Ascending aorta (tissue), 2 donors: ENCODE data around the gene UBE2Z. TPM values are rescaled to one million over a fixed set of nuclear protein-coding genes. Genes with fewer than 3 reads are reported as not detected.

Experiments
- DNase-seq, 2 donors: peaks; one replicate each; pipeline ENCODE4 v3.0.0-alpha.2; 2019; ENCODE audit warnings: low spot score in 2 of 2
- H3K27ac ChIP-seq, 2 donors: fragments of 200-600 bp; sonication (generic); one replicate each; pipeline ENCODE4 v1.5.1; 2016 to 2017; ENCODE audit warnings: mild to moderate bottlenecking in 1 of 2
- H3K27me3 ChIP-seq: fragments of 200-600 bp; sonication (generic); one replicate; pipeline ENCODE4 v1.5.1; 2017
- H3K36me3 ChIP-seq, 2 donors: fragments of 200-600 bp; sonication (generic); one replicate each; pipeline ENCODE4 v1.5.1; 2016
- H3K4me1 ChIP-seq, 2 donors: fragments of 200-600 bp; sonication (generic); one replicate each; pipeline ENCODE4 v1.5.1; 2016 to 2017; ENCODE audit warnings: mild to moderate bottlenecking in 1 of 2
- H3K4me3 ChIP-seq, 2 donors: fragments of 200-600 bp; sonication (generic); one replicate each; pipeline ENCODE4 v1.5.1; 2016 to 2017; ENCODE audit warnings: mild to moderate bottlenecking in 1 of 2
- H3K9me3 ChIP-seq, 2 donors: fragments of 200-600 bp; sonication (generic); one replicate each; pipeline ENCODE4 v1.5.1; 2016
- intact Hi-C: fragments of 100-400 bp; cut with DNase I; formaldehyde crosslinking; loops from one replicate; pipeline ENCODE4 v1.15.1; 2023
- total RNA-seq: library from RNA; depleted of rRNA; stranded (reverse); fragments of >200 nt; gene quantifications from one replicate; pipeline ENCODE4 v1.1.0, GENCODE V29; 2016
- TF ChIP-seq, protein P1 (sequence below), 3 experiments: fragments of 200-600 bp in 2 of 3; fragments of 450-650 bp in 1 of 3; sonication (generic) in 2 of 3; IDR thresholded peaks; one replicate each; pipeline ENCODE4 v1.5.1; 2016 to 2019; ENCODE audit warnings: antibody characterized with exemption in 3 of 3, mild to moderate bottlenecking in 1 of 3, moderate library complexity in 1 of 3

UBE2Z gene
- total RNA-seq, 1 donor from 2014 or later: 68.8 TPM

DNA sequence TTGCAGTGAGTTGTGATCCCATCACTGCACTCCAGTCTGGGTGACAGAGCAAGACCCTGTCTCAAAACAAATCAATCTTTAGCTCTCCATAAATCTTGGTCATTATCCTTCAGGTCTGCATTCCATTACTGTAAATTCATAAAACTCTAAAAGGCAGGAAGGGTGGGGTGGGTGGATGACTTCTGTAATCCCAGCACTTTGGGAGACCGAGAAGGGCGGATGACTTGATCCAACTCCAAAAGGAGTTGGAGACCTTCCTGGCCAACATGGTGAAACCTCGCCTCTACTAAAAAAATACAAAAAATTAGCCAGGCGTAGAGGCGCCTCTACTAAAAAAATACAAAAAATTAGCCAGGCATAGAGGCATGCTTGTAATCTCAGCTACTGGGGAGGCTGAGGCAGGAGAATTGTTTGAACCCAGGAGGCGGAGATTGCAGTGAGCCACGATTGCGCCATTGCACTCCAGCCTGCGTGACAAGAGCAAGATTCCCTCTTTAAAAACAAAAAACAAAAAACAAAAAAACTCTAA is 2.2 kb upstream of the UBE2Z start:
- Histone ChIP-seq H3K4me3 (no peak overlapping the region), H3K27me3 (no peaks in the 10 kb centered on the region), H3K36me3 (peaks cover 0 to 6% of the 10 kb centered on the region in 2 donors), H3K9me3 (no peaks in the 10 kb centered on the region), H3K4me1 (peaks cover 0 to 21% of the 10 kb centered on the region in 2 donors), H3K27ac (no peak overlapping the region)
- TF ChIP-seq, protein P1, sequence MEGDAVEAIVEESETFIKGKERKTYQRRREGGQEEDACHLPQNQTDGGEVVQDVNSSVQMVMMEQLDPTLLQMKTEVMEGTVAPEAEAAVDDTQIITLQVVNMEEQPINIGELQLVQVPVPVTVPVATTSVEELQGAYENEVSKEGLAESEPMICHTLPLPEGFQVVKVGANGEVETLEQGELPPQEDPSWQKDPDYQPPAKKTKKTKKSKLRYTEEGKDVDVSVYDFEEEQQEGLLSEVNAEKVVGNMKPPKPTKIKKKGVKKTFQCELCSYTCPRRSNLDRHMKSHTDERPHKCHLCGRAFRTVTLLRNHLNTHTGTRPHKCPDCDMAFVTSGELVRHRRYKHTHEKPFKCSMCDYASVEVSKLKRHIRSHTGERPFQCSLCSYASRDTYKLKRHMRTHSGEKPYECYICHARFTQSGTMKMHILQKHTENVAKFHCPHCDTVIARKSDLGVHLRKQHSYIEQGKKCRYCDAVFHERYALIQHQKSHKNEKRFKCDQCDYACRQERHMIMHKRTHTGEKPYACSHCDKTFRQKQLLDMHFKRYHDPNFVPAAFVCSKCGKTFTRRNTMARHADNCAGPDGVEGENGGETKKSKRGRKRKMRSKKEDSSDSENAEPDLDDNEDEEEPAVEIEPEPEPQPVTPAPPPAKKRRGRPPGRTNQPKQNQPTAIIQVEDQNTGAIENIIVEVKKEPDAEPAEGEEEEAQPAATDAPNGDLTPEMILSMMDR (IDR thresholded peaks at IDR 0.05): no peak
- DNase-seq: no peak
- intact Hi-C loops: no loop called here

DNA sequence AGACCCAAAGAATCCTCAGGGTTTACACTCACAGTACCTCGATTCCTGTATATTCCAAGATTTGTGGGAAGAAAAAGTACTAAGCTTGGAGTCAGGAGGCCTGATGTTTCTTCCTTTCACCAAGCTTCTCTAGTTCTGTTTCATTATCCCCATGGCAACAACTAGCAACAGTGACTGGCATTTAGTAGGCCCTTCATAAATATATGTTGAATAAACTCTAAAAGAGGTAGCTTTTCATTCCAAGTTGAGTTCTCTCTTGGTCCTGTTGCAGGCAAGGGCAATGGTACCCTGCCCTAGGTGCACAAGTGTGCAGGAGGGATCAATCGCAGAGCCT is 527 bp upstream of the UBE2Z start:
- peaks cover 0 to 11% of the 10 kb centered on the region in 2 donors for H3K36me3 ChIP-seq
- H3K27me3 ChIP-seq: no peaks in the 10 kb centered on the region
- H3K4me1 ChIP-seq: peaks cover 0 to 24% of the 10 kb centered on the region in 2 donors
- DNase-seq: no peak
- H3K27ac ChIP-seq: peak overlapping the region; percentile 86 to 96
- H3K9me3 ChIP-seq: no peaks in the 10 kb centered on the region
- TF ChIP-seq, protein P1 (IDR thresholded peaks at IDR 0.05): no peak
- intact Hi-C loops: loop anchor here (1.0 to 2.0 kb wide), 2 partner anchors 15 to 37 kb away; partner anchors contain the start of genes ATP5MC1 and SNF8
- peak overlapping the region; percentile 75 to 99 for H3K4me3 ChIP-seq

DNA sequence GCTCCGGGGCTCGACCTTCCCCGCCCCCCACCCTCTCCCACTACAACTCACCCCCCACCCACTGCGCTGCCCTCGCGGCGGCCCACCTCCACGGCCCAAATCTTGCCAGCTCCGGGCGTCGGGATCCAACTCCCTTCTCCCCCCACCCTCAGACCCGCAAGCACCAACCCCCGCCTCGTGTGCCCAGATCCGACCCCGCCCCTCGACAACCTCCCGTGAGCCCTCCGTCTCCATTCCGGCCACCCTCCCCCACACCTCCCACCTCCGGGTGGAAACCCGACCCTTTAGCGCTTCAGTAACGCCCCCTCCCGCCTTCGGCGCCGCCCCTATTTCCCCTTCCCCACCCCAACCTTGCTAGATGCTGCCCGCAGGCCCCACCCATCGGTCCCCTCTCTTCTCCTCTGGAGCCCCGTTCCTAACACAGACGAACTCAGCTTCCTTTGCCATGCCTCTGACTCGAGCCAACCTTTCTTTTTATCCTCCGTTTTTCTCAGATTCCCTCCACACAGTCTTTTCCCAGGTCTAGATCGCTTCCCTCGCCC is 717 bp downstream of the UBE2Z start:
- intact Hi-C loops: loop anchor here (1.0 to 2.0 kb wide), 2 partner anchors 17 to 36 kb away; partner anchors contain the start of genes ATP5MC1 and SNF8
- peaks cover 8 to 23% of the 10 kb centered on the region in 2 donors for H3K36me3 ChIP-seq
- no peaks in the 10 kb centered on the region for H3K27me3 ChIP-seq
- TF ChIP-seq, protein P1 (IDR thresholded peaks at IDR 0.05): no peak
- peak overlapping the region; percentile 86 to 96 for H3K27ac ChIP-seq
- H3K4me1 ChIP-seq: peaks cover 0 to 24% of the 10 kb centered on the region in 2 donors
- no peaks in the 10 kb centered on the region for H3K9me3 ChIP-seq
- H3K4me3 ChIP-seq: peak overlapping the region; percentile 75 to 99
- peak; percentile 16 to 85 for DNase-seq

DNA sequence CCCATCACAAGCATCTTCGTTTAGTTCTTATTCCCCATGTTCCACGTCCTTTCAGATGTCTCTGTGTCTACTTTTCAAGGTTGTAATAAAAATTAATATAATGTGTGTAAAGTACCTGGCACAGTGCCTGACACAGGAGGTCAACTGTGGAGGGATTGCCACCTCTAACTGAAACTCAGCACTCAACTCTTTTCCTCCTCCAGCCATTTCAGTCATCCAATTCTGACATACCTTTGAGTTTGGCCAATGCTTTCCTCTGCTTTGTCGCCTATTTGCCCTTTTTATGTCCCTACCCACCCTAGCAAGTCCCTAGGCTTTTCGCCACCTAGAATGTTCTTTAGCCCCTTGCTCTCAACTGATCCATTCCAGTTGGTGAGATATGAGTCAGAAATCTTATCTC is 1.6 kb downstream of the UBE2Z start:
- Histone ChIP-seq H3K36me3 (peaks cover 10 to 30% of the 10 kb centered on the region in 2 donors), H3K9me3 (no peaks in the 10 kb centered on the region), H3K4me3 (peak overlapping the region; percentile 75 to 99), H3K27ac (peak overlapping the region in 1 of 2 donors; percentile 96), H3K27me3 (no peaks in the 10 kb centered on the region), H3K4me1 (peaks cover 0 to 24% of the 10 kb centered on the region in 2 donors)
- intact Hi-C loops: loop anchor here (2.0 kb wide), 1 partner anchor 35 kb away; the partner anchor contains the start of gene SNF8
- TF ChIP-seq, protein P1 (IDR thresholded peaks at IDR 0.05): no peak
- no peak for DNase-seq

DNA sequence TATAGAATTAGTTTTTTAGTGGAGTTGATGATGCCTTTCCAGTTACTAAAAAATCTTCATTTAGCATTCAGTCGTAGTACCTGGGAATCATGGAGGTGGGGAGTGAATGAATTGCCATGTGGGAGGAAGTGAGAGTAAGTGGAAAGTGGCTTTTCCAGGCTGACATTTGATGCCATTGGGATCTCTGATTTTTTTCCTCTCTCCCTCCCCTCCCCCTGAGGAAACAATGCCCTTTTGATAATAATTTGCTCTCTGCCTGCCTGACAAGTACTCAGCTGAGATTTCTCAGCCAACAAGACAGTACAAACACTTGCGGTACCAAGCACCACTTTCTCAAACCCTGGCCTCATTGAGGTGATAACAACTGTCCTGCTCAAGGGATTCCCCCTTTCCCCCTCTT is 2.2 kb downstream of the UBE2Z start:
- Histone ChIP-seq H3K4me1 (peaks cover 4 to 26% of the 10 kb centered on the region in 2 donors), H3K36me3 (peaks cover 10 to 30% of the 10 kb centered on the region in 2 donors), H3K27me3 (no peaks in the 10 kb centered on the region), H3K27ac (no peak overlapping the region), H3K9me3 (no peaks in the 10 kb centered on the region), H3K4me3 (peak overlapping the region in 1 of 2 donors; percentile 99)
- intact Hi-C loops: no loop called here
- TF ChIP-seq, protein P1 (IDR thresholded peaks at IDR 0.05): no peak
- DNase-seq: no peak
